Lung (tissue), 12 donors: Measurements from ENCODE around the gene CFAP70. TPM values are rescaled to one million over a fixed set of nuclear protein-coding genes. Genes with fewer than 3 reads are reported as not detected.

ENCODE experiments used
- ATAC-seq: fragments of 200-7000 bp; cut with Tn5 transposase; one replicate; pipeline ENCODE4 v1.9.1; 2020; ENCODE audit warnings: moderate number of reproducible peaks; ENCODE audit not compliant: insufficient read depth, low FRiP score
- DNase-seq, 3 donors: peaks; one replicate each; pipeline ENCODE4 v3.0.0-alpha.2; 2013 to 2017
- H3K27ac ChIP-seq, 2 donors: one replicate each; pipeline ENCODE4 v1.5.1; 2013; ENCODE audit warnings: mild to moderate bottlenecking in 2 of 2, moderate library complexity in 2 of 2, control low read depth in 1 of 2, inconsistent platforms in 1 of 2, low read depth in 1 of 2, low read length in 1 of 2
- H3K27me3 ChIP-seq, 3 donors: one replicate each; pipeline ENCODE4 v1.5.1; 2013; ENCODE audit warnings: low read length in 2 of 3; ENCODE audit not compliant: control insufficient read depth in 3 of 3, insufficient read depth in 3 of 3
- H3K36me3 ChIP-seq, 4 donors: one replicate each; pipeline ENCODE4 v1.5.1; 2013; ENCODE audit warnings: low read length in 4 of 4, mild to moderate bottlenecking in 1 of 4, moderate library complexity in 1 of 4; ENCODE audit not compliant: control insufficient read depth in 4 of 4, insufficient read depth in 4 of 4
- H3K4me1 ChIP-seq, 5 donors: one replicate each; pipeline ENCODE4 v1.5.1; 2013; ENCODE audit warnings: low read length in 5 of 5, mild to moderate bottlenecking in 2 of 5, moderate library complexity in 1 of 5; ENCODE audit not compliant: control insufficient read depth in 5 of 5, insufficient read depth in 5 of 5
- H3K4me3 ChIP-seq: one replicate; pipeline ENCODE4 v1.5.1; 2013; ENCODE audit warnings: mild to moderate bottlenecking, control low read depth, moderate library complexity
- H3K9ac ChIP-seq, 2 donors: one replicate each; pipeline ENCODE4 v1.5.1; 2013; ENCODE audit warnings: low read length in 2 of 2, control low read depth in 1 of 2; ENCODE audit not compliant: insufficient read depth in 1 of 2
- H3K9me3 ChIP-seq, 4 donors: one replicate each; pipeline ENCODE4 v1.5.1; 2013; ENCODE audit warnings: low read length in 3 of 4, mild to moderate bottlenecking in 1 of 4, moderate library complexity in 1 of 4; ENCODE audit not compliant: control insufficient read depth in 4 of 4, insufficient read depth in 3 of 4
- CTCF ChIP-seq: IDR thresholded peaks from 2 replicates; pipeline ENCODE4 v1.5.1; 2012; ENCODE audit warnings: mild to moderate bottlenecking; ENCODE audit errors: control extremely low read depth, extremely low read depth
- WGBS, 2 donors: extraction: QIAGEN DNeasy Blood & Tissue Kit; methylation state at CpG; one replicate each; pipeline ENCODE4 v1.1.7; 2013; 5-methylcytosine and 5-hydroxymethylcytosine counted together
- polyA plus RNA-seq, 2 donors: library from polyadenylated mRNA; stranded (reverse); fragments of 200-250 nt; gene quantifications; one replicate each; pipeline ENCODE4 v1.2.1, GENCODE V29; 2013
- total RNA-seq, 2 donors: library from RNA; depleted of rRNA in 1 of 2; stranded (reverse); fragments of >200 nt in 1 of 2; gene quantifications; one replicate each; pipeline ENCODE4 v1.2.1, GENCODE V29; 2014 to 2021
- donor health status: control.
- donor health status: control.
- donor health status: Bipolar disorder and iron deficiency.
- donor health status: healthy.
- donor health status: DM: yes; HTN: yes; CAD: no.

CFAP70 gene
- total and polyA plus RNA-seq, 4 donors: 3.5 to 17.2 (median 8.6) TPM

- Histone ChIP-seq H3K4me3 (no peak overlapping the region), H3K9me3 (peaks cover 0 to 3% (median 0%) of the 10 kb centered on the region in 4 donors), H3K27ac (no peak overlapping the region), H3K36me3 (peaks cover 5 to 26% (median 15%) of the 10 kb centered on the region in 4 donors), H3K27me3 (no peaks in the 10 kb centered on the region), H3K9ac (no peak overlapping the region), H3K4me1 (no peaks in the 10 kb centered on the region)
- ATAC-seq (no peak), DNase-seq (no peak)
- TF ChIP-seq CTCF: no peak
- WGBS, 2 donors: 93 to 94% methylated on average over 2 of the region's 2 CpGs
Measured at GRCh38 chr10:73217628-73218027, 141.0 kb downstream of the CFAP70 start.

- H3K36me3 ChIP-seq: peaks cover 8 to 26% (median 15%) of the 10 kb centered on the region in 4 donors
- no peak overlapping the region for H3K27ac ChIP-seq
- DNase-seq (no peak), ATAC-seq (no peak)
- WGBS, 2 donors: 95 to 100% methylated on average over 1 of the region's 1 CpG
- no peaks in the 10 kb centered on the region for H3K4me1 ChIP-seq
- H3K9me3 ChIP-seq: peaks cover 0 to 3% (median 0%) of the 10 kb centered on the region in 4 donors
- H3K4me3 ChIP-seq: no peak overlapping the region
- no peak for TF ChIP-seq CTCF
- H3K27me3 ChIP-seq: no peaks in the 10 kb centered on the region
- H3K9ac ChIP-seq: no peak overlapping the region
Measured at GRCh38 chr10:73215749-73216148, 142.9 kb downstream of the CFAP70 start.

- no peak overlapping the region for H3K4me3 ChIP-seq
- no peak overlapping the region for H3K9ac ChIP-seq
- H3K4me1 ChIP-seq: no peaks in the 10 kb centered on the region
- no peak for DNase-seq
- H3K36me3 ChIP-seq: peaks cover 0 to 8% (median 3%) of the 10 kb centered on the region in 4 donors
- TF ChIP-seq CTCF: no peak
- H3K27me3 ChIP-seq: no peaks in the 10 kb centered on the region
- ATAC-seq: no peak
- 89 to 94% methylated on average over 4 of the region's 4 CpGs for WGBS, 2 donors
- no peaks in the 10 kb centered on the region for H3K9me3 ChIP-seq
- no peak overlapping the region for H3K27ac ChIP-seq
Measured at GRCh38 chr10:73211106-73211811, 147.4 kb downstream of the CFAP70 start.
